Dedifferentiated amniotic fluid mesenchymal stem cell (primary cell): ENCODE data around the gene PTPRO.

Experiments
- DNase-seq: peaks from one replicate; pipeline ENCODE4 v3.0.0-alpha.2; 2016; ENCODE audit errors: extremely low spot score

The PTPRO gene

GRCh38 chr12:15646581-15646980, 324.3 kb downstream of the PTPRO start:
- DNase-seq: no peak
